ENCODE measurements around the gene PPM1L. TPM values are rescaled to one million over a fixed set of nuclear protein-coding genes. Genes with fewer than 3 reads are reported as not detected.

The PPM1L gene
- total and polyA plus RNA-seq, 9 donors = 5.3 to 13.9 (median 10.9) TPM

DNA sequence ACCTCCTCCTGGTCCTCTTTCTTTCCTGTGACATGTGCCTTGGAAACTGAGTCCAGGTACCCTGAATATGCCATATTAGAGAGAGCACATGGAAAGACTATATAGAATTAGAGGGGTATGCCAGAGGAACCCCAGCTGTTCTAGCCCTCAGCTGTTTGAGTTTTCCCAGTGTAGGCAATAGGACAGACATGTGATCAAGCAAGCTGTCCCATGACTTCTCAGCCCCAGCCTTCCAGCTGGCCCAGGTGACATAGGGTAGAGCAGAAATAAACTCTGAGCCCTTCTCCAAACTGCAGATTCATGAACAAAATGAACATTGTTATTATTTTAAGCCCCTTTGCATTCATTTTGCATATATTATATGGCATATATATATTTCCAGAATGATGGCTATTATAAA is 118.7 kb downstream of the PPM1L start:
- no peak overlapping the region for H3K27ac ChIP-seq (ENCODE audit: low read length)
- H3K4me1 ChIP-seq (ENCODE audit: control insufficient read depth, insufficient read depth, low read length) = peaks cover 12% of the 10 kb centered on the region

DNA sequence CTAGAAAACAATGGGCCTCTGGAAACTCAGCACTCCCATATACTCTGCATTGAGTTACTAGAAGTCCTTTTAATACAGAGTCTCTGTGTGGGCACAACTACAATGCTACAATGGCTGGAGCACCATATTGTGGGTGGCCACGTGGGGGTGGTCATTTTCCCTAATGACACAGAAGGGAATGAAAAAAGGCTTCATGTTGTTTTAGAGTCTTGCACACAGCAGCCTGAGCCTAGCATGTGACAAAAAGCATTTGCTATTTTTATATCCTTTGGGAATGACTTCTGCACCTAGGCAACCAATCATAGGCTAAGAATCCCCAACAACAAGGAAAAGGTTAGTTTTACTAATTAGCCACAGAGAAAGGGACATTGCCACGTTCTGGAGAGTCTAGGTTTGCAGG is 120.6 kb downstream of the PPM1L start:
- 17% methylated on average over 1 of the region's 2 CpGs for WGBS (ENCODE audit: insufficient coverage)

More for the DNA sequence above, 118.7 kb downstream of the PPM1L start:
- no peaks in the 10 kb centered on the region for H3K27me3 ChIP-seq (ENCODE audit: control insufficient read depth, insufficient read depth, low read length)
- H3K9me3 ChIP-seq (replicated peaks; ENCODE audit: control insufficient read depth, low read depth, low read length) = peaks cover 4% of the 10 kb centered on the region
- no peak overlapping the region for H3K4me3 ChIP-seq (ENCODE audit: low read length)
- no peaks in the 10 kb centered on the region for H3K36me3 ChIP-seq (ENCODE audit: control insufficient read depth, insufficient read depth, low read length)
- DNase-seq = peak; percentile 50

DNA sequence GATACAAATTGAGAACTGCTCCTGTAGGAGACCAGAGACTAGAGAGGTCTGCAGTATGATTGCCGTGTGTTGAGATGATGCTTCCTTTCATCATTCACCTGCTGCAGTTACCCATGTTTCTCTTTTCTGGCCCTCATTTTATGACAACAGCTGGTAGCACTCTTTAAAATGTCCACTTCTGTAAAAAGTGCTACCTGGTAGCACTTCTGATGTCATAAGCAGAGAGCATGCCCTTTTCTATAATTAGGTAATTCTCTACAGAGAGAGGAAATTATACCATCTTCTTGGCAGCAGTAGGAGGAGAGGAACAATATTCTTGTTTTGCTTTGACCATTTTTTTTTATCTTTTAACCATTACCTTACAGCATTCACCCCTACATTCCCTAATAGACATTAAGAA is 123.8 kb downstream of the PPM1L start:
- Histone ChIP-seq H3K36me3 (ENCODE audit: control insufficient read depth, insufficient read depth, low read length) (no peaks in the 10 kb centered on the region), H3K27me3 (ENCODE audit: control insufficient read depth, insufficient read depth, low read length) (no peaks in the 10 kb centered on the region), H3K27ac (ENCODE audit: low read length) (no peak overlapping the region), H3K4me3 (ENCODE audit: low read length) (no peak overlapping the region), H3K4me1 (ENCODE audit: control insufficient read depth, insufficient read depth, low read length) (peaks cover 5% of the 10 kb centered on the region), H3K9me3 (replicated peaks; ENCODE audit: control insufficient read depth, low read depth, low read length) (peaks cover 4% of the 10 kb centered on the region)
- WGBS (ENCODE audit: insufficient coverage) = no CpG with 5 or more reads among the region's 1 CpG
- DNase-seq = no peak

More for the DNA sequence above, 120.6 kb downstream of the PPM1L start:
- no peak for DNase-seq
- H3K9me3 ChIP-seq (replicated peaks; ENCODE audit: control insufficient read depth, low read depth, low read length) = peaks cover 4% of the 10 kb centered on the region
- H3K27ac ChIP-seq (ENCODE audit: low read length) = no peak overlapping the region
- no peak overlapping the region for H3K4me3 ChIP-seq (ENCODE audit: low read length)
- H3K4me1 ChIP-seq (ENCODE audit: control insufficient read depth, insufficient read depth, low read length) = peaks cover 8% of the 10 kb centered on the region
- H3K36me3 ChIP-seq (ENCODE audit: control insufficient read depth, insufficient read depth, low read length) = no peaks in the 10 kb centered on the region
- no peaks in the 10 kb centered on the region for H3K27me3 ChIP-seq (ENCODE audit: control insufficient read depth, insufficient read depth, low read length)

DNA sequence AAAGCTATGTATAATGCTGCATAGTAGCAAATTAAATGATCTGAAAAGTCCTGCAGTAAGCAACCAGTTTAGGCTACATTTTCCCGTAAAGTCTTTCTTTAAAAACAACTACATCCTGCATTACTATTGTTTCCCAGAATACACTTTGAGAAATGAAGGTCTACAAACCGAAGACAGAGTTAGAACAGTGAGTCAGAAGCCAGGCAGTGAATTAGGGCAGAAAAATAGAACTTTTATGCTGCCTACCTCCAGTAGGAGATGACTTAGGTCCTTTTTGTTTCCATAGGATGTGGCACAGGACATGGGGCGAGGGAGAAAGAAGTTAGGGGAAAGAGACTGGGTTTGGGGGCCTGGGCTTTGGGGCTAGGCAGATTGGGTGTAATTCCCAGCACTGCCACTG is 127.3 kb downstream of the PPM1L start:
- Histone ChIP-seq H3K4me1 (ENCODE audit: control insufficient read depth, insufficient read depth, low read length) (peaks cover 14% of the 10 kb centered on the region), H3K27me3 (ENCODE audit: control insufficient read depth, insufficient read depth, low read length) (no peaks in the 10 kb centered on the region), H3K27ac (ENCODE audit: low read length) (no peak overlapping the region), H3K4me3 (ENCODE audit: low read length) (no peak overlapping the region), H3K36me3 (ENCODE audit: control insufficient read depth, insufficient read depth, low read length) (no peaks in the 10 kb centered on the region), H3K9me3 (replicated peaks; ENCODE audit: control insufficient read depth, low read depth, low read length) (peaks cover 1% of the 10 kb centered on the region)
- DNase-seq = no peak
- WGBS (ENCODE audit: insufficient coverage) = no CpG with 5 or more reads among the region's 3 CpGs

DNA sequence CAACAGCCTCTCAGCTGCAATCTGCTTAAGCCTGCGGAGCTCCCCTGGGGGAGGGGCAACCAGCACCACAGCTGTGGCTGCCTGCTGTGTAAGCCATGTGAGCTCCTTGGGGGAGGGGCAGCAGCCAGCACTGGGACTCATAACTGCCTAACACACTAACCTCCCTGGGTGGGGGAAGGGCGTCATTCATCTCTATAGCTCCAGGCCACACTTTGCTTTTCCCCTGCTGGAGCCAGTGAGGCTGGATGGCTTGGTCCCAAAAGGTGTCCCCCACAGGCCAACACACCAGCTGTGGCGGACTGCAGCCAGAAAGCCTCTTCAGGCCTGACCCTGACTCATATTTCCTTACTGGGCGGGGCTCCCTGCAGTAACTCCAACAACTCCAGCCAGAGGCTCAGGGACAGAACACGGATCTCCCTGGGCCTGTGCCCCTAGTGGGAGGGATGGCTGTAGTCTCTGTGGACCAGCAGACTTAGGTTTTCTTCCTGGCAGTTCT is 129.8 kb downstream of the PPM1L start:
- H3K27ac ChIP-seq (ENCODE audit: low read length) = peak overlapping the region; percentile 80
- no peak overlapping the region for H3K4me3 ChIP-seq (ENCODE audit: low read length)
- no peaks in the 10 kb centered on the region for H3K27me3 ChIP-seq (ENCODE audit: control insufficient read depth, insufficient read depth, low read length)
- 50% methylated on average over 1 of the region's 5 CpGs for WGBS (ENCODE audit: insufficient coverage)
- peaks cover 14% of the 10 kb centered on the region for H3K4me1 ChIP-seq (ENCODE audit: control insufficient read depth, insufficient read depth, low read length)
- H3K36me3 ChIP-seq (ENCODE audit: control insufficient read depth, insufficient read depth, low read length) = no peaks in the 10 kb centered on the region
- H3K9me3 ChIP-seq (replicated peaks; ENCODE audit: control insufficient read depth, low read depth, low read length) = no peaks in the 10 kb centered on the region
- peak; percentile 96 for DNase-seq

DNA sequence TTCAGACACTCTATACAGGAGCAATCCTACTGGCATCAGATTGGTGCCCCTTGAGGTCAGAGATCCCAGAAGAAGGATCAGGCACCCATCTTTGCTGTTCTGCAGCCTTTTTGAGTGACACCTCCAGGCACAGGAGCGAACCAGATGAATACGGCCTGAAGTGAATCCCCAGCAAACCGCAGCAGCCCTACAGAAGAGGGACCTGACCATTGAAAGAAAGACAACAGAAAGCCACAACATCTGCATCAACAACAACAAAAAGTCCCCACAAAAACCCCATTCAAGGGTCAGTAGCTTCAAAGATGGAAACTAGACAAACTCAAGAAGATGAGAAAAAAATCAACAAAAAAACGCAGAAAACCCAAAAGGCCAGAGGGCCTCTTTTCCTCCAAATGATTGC is 130.4 kb downstream of the PPM1L start:
- H3K36me3 ChIP-seq (ENCODE audit: control insufficient read depth, insufficient read depth, low read length) = no peaks in the 10 kb centered on the region
- 67% methylated on average over 3 of the region's 4 CpGs for WGBS (ENCODE audit: insufficient coverage)
- no peak for DNase-seq
- peaks cover 14% of the 10 kb centered on the region for H3K4me1 ChIP-seq (ENCODE audit: control insufficient read depth, insufficient read depth, low read length)
- H3K9me3 ChIP-seq (replicated peaks; ENCODE audit: control insufficient read depth, low read depth, low read length) = no peaks in the 10 kb centered on the region
- peak overlapping the region; percentile 74 for H3K27ac ChIP-seq (ENCODE audit: low read length)
- no peaks in the 10 kb centered on the region for H3K27me3 ChIP-seq (ENCODE audit: control insufficient read depth, insufficient read depth, low read length)
- no peak overlapping the region for H3K4me3 ChIP-seq (ENCODE audit: low read length)

DNA sequence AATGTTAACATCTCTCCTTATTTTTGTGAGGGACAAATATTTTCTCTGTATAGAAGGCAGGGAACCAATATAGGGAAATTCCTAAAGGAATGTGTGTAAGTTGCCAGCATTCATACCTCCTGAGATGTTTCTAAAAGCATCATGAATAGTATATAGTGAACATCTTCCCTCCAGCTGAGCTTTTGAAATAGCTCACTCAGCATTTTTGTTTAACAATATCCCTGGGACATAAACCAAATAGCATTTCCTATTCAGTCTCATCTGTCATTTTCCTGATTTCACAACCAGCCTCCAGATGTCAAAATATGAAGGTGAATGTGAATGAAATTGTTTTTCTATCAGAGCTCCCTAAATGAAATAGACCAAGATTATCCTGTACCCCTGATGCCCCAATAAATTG is 137.2 kb downstream of the PPM1L start:
- Histone ChIP-seq H3K4me1 (ENCODE audit: control insufficient read depth, insufficient read depth, low read length) (no peaks in the 10 kb centered on the region), H3K9me3 (replicated peaks; ENCODE audit: control insufficient read depth, low read depth, low read length) (no peaks in the 10 kb centered on the region), H3K27ac (ENCODE audit: low read length) (no peak overlapping the region), H3K4me3 (ENCODE audit: low read length) (no peak overlapping the region), H3K27me3 (ENCODE audit: control insufficient read depth, insufficient read depth, low read length) (no peaks in the 10 kb centered on the region), H3K36me3 (ENCODE audit: control insufficient read depth, insufficient read depth, low read length) (no peaks in the 10 kb centered on the region)
- peak; percentile 28 for DNase-seq

DNA sequence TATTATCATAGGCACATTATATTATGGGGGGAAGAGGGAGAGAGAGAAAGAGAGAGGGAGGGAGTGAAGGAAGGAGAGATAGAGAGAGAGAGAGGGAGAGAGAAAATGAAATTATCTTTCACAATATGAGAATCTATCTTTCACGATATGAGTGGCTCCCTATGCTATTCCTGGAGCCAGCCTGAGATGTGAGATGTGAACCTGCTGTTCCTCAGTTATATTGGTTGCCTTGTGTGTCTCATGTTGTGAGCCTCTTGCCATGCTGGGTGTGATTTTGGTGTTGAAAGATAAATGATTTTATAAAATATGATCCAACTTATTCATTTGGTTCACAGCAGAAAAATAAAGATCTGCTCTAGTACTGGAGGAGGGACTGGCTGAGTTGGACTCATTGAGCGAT is 148.7 kb downstream of the PPM1L start:
- no peaks in the 10 kb centered on the region for H3K36me3 ChIP-seq (ENCODE audit: control insufficient read depth, insufficient read depth, low read length)
- no peaks in the 10 kb centered on the region for H3K4me1 ChIP-seq (ENCODE audit: control insufficient read depth, insufficient read depth, low read length)
- no peak overlapping the region for H3K4me3 ChIP-seq (ENCODE audit: low read length)
- H3K9me3 ChIP-seq (replicated peaks; ENCODE audit: control insufficient read depth, low read depth, low read length) = peaks cover 4% of the 10 kb centered on the region
- no peaks in the 10 kb centered on the region for H3K27me3 ChIP-seq (ENCODE audit: control insufficient read depth, insufficient read depth, low read length)
- no peak for DNase-seq
- no CpG with 5 or more reads among the region's 2 CpGs for WGBS (ENCODE audit: insufficient coverage)
- H3K27ac ChIP-seq (ENCODE audit: low read length) = no peak overlapping the region

DNA sequence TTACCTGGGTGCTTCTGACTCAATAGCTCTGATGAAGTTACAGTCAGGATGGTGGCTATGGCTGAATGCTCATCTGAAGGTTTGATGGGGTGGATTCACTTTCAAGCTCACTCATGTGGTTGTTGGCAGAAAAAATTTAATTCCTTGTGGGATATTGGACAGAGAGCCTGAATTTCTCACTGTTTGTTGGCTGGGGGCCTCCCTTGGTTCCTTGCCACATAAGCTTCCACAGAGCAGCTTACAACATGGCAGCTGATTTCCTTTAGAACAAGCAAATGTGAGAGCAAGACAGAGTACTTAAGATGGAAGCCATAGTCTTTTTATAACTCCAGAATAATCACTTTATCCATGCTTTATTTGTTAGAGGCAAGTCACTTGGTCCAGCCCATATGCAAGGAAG is 150.6 kb downstream of the PPM1L start:
- no peak for DNase-seq
- Histone ChIP-seq H3K4me1 (ENCODE audit: control insufficient read depth, insufficient read depth, low read length) (peaks cover 2% of the 10 kb centered on the region), H3K27ac (ENCODE audit: low read length) (no peak overlapping the region), H3K9me3 (replicated peaks; ENCODE audit: control insufficient read depth, low read depth, low read length) (peaks cover 4% of the 10 kb centered on the region), H3K36me3 (ENCODE audit: control insufficient read depth, insufficient read depth, low read length) (no peaks in the 10 kb centered on the region), H3K27me3 (ENCODE audit: control insufficient read depth, insufficient read depth, low read length) (no peaks in the 10 kb centered on the region), H3K4me3 (ENCODE audit: low read length) (no peak overlapping the region)

DNA sequence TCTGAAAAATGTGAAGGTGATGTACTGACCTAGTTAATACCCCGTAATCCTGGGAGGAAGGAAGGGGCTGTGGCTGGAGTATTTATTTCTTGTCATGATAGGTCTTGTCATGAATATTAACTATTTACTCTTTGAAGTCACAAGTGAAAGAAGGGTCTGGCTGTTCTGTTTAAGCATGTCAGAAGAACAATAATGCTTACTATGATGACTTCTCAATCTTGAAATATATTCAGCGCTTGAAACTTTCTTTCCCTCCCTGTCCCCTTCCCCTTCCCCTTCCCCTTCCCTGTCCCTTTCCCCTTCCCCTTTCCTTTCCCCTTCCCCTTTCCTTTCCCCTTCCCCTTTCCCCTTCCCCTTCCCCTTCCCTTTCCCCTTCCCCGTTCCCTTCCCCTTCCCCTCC is 153.9 kb downstream of the PPM1L start:
- no peaks in the 10 kb centered on the region for H3K27me3 ChIP-seq (ENCODE audit: control insufficient read depth, insufficient read depth, low read length)
- no peak for DNase-seq
- H3K9me3 ChIP-seq (replicated peaks; ENCODE audit: control insufficient read depth, low read depth, low read length) = peaks cover 4% of the 10 kb centered on the region
- no peaks in the 10 kb centered on the region for H3K36me3 ChIP-seq (ENCODE audit: control insufficient read depth, insufficient read depth, low read length)
- 0% methylated on average over 1 of the region's 3 CpGs for WGBS (ENCODE audit: insufficient coverage)
- no peak overlapping the region for H3K4me3 ChIP-seq (ENCODE audit: low read length)
- no peak overlapping the region for H3K27ac ChIP-seq (ENCODE audit: low read length)
- H3K4me1 ChIP-seq (ENCODE audit: control insufficient read depth, insufficient read depth, low read length) = peaks cover 2% of the 10 kb centered on the region

DNA sequence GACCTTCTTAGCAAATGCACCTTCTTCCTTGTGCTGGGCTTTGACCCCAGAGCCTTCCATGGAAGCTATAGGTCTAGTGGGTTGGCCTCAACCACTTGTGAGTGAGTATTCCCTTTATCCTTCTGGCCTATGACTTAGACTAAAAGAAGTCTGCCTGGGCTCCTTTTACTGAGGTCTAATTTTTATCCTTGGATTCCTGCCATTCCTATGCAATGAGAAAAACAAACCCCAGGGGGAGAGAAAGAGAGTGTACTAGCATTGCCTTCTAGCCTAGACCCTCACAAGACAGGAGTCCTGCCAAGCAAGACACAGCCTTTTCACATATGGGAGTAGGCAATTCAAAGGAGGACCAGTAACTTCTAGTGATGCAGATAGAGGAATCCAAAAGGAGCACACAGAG is 155.4 kb downstream of the PPM1L start:
- DNase-seq = peak; percentile 11
- Histone ChIP-seq H3K27me3 (ENCODE audit: control insufficient read depth, insufficient read depth, low read length) (no peaks in the 10 kb centered on the region), H3K36me3 (ENCODE audit: control insufficient read depth, insufficient read depth, low read length) (no peaks in the 10 kb centered on the region), H3K4me1 (ENCODE audit: control insufficient read depth, insufficient read depth, low read length) (peaks cover 2% of the 10 kb centered on the region), H3K4me3 (ENCODE audit: low read length) (no peak overlapping the region), H3K9me3 (replicated peaks; ENCODE audit: control insufficient read depth, low read depth, low read length) (peaks cover 4% of the 10 kb centered on the region), H3K27ac (ENCODE audit: low read length) (no peak overlapping the region)
